K562 (cell line): ENCODE data around the gene UFC1. TPM values are rescaled to one million over a fixed set of nuclear protein-coding genes. Genes with fewer than 3 reads are reported as not detected.
A peak's percentile ranks its signal among the peaks of the same experiment; 100 is the strongest.

Source experiments
- BCLAF1 ChIP-seq, 2 experiments: fragments of 450-650 bp in 1 of 2; IDR thresholded peaks; 2 replicates each; pipeline ENCODE4 v1.6.1; 2011 to 2017; ENCODE audit warnings: low read depth in 2 of 2, antibody characterized with exemption in 1 of 2, borderline replicate concordance in 1 of 2, low read length in 1 of 2, mild to moderate bottlenecking in 1 of 2, mixed read lengths in 1 of 2; ENCODE audit not compliant: control insufficient read depth in 1 of 2
- BRF1 ChIP-seq: IDR thresholded peaks from 3 replicates; pipeline ENCODE4 v1.6.1; 2011; ENCODE audit warnings: borderline replicate concordance, mild to moderate bottlenecking; ENCODE audit not compliant: insufficient read length; ENCODE audit errors: extremely low read depth
- CBFA2T2 ChIP-seq: fragments of 450-650 bp; conservative IDR thresholded peaks from 2 replicates; pipeline ENCODE4 v1.6.1; 2017; ENCODE audit warnings: mild to moderate bottlenecking
- CHD4 ChIP-seq: fragments of 200-600 bp; sonication (generic); IDR thresholded peaks from 3 replicates; pipeline ENCODE4 v1.6.1; 2012; ENCODE audit warnings: low read depth, mild to moderate bottlenecking, mixed read lengths, low read length, inconsistent platforms; ENCODE audit not compliant: insufficient read depth, insufficient replicate concordance, poor library complexity, severe bottlenecking
- ETV5 ChIP-seq: sonication (generic); formaldehyde crosslinking; IDR thresholded peaks from 2 replicates; pipeline ENCODE4 v1.4.0; 2020; ENCODE audit warnings: low read depth, mild to moderate bottlenecking, missing genetic modification reagents
- FOXA3 ChIP-seq, 2 experiments: fragments of 450-650 bp in 1 of 2; sonication (generic) in 1 of 2; formaldehyde crosslinking; IDR thresholded peaks in 1 of 2; conservative IDR thresholded peaks in 1 of 2; 2 replicates each; pipeline versions ENCODE4 v1.4.0 to v1.8.0; 2020 to 2022; ENCODE audit warnings: mild to moderate bottlenecking in 2 of 2, missing genetic modification reagents in 1 of 2
- LARP7 ChIP-seq: fragments of 450-650 bp; IDR thresholded peaks from 2 replicates; pipeline ENCODE4 v1.6.1; 2016
- MXD1 ChIP-seq: fragments of 250-450 bp; sonication (Bioruptor Pico); IDR thresholded peaks from 2 replicates; pipeline ENCODE4 v1.8.0; 2021; ENCODE audit warnings: borderline replicate concordance, mild to moderate bottlenecking, moderate library complexity; ENCODE audit not compliant: poor library complexity, severe bottlenecking
- NEUROD1 ChIP-seq: fragments of 150-350 bp; IDR thresholded peaks from 2 replicates; pipeline ENCODE4 v1.6.1; 2014; ENCODE audit warnings: borderline replicate concordance, low read length, low read depth; ENCODE audit not compliant: partially characterized antibody
- NFYB ChIP-seq: IDR thresholded peaks from 2 replicates; pipeline ENCODE4 v1.6.1; 2011; ENCODE audit warnings: mild to moderate bottlenecking, moderate library complexity; ENCODE audit not compliant: insufficient read length; ENCODE audit errors: extremely low read depth
- RFX5 ChIP-seq: IDR thresholded peaks from 2 replicates; pipeline ENCODE4 v1.6.1; 2011; ENCODE audit warnings: low read depth, mild to moderate bottlenecking, improper control_type of control experiment, low read length
- SFPQ ChIP-seq: fragments of 200-400 bp; formaldehyde crosslinking; IDR thresholded peaks from 2 replicates; pipeline ENCODE4 v1.6.1; 2017; ENCODE audit warnings: mild to moderate bottlenecking, low read depth, low read length, moderate library complexity
- SMARCB1 ChIP-seq: IDR thresholded peaks from 2 replicates; pipeline ENCODE4 v1.6.1; 2011; ENCODE audit warnings: improper control_type of control experiment, low read depth; ENCODE audit not compliant: insufficient read length
- SMARCC2 ChIP-seq: fragments of 450-650 bp; IDR thresholded peaks from 2 replicates; pipeline ENCODE4 v1.6.1; 2017; ENCODE audit warnings: antibody characterized with exemption, moderate library complexity, mild to moderate bottlenecking, low read depth
- TFE3 ChIP-seq: fragments of 450-650 bp; formaldehyde crosslinking; IDR thresholded peaks from 2 replicates; pipeline ENCODE4 v1.4.0; 2020; ENCODE audit warnings: mild to moderate bottlenecking, mixed read lengths
- ZNF395 ChIP-seq: fragments of 200-800 bp; sonication (Bioruptor generic); IDR thresholded peaks from 2 replicates; pipeline ENCODE4 v1.6.1; 2017; ENCODE audit warnings: missing genetic modification characterization, missing compliant biosample characterization
- polyA plus RNA-seq, 8 experiments: library from polyadenylated mRNA; depleted of rRNA in 4 of 8; stranded (reverse) in 5 of 8; unstranded in 3 of 8; fragments of >200 nt; fragmentation: Nextera tagmentation in 2 of 8; fragmentation: Illumina TruSeq in 1 of 8; extraction: Ambion mirVana in 2 of 8; extraction: Trizol in 1 of 8; gene quantifications; 2 replicates each; pipeline versions ENCODE4 v1.2.1 to v1.2.3, GENCODE V29; 2011 to 2014; ENCODE audit warnings: inconsistent platforms in 1 of 8, missing spikeins in 1 of 8
- total RNA-seq, 7 experiments: library from RNA; depleted of rRNA in 6 of 7; stranded (reverse); fragments of >200 nt in 6 of 7; fragmentation: Illumina TruSeq in 2 of 7; extraction: Trizol in 2 of 7; gene quantifications; 2 replicates each; pipeline versions ENCODE4 v1.2.1 to v1.2.3, GENCODE V29; 2011 to 2021; ENCODE audit warnings: low replicate concordance in 1 of 7

The UFC1 gene
- total and polyA plus RNA-seq, 9 of the 15 experiments (the other 6 are each of a cell fraction or from before 2014, with no cell fraction given), result 92.8 to 220 (median 161) TPM

GRCh38 chr1:161119092-161119903, 34.5 kb upstream of the UFC1 start (continued):
- TF ChIP-seq CBFA2T2 (no peak), SMARCC2 (no peak), NFYB (no peak), FOXA3 (CRISPR knock-in tag; conservative IDR thresholded peaks at IDR 0.05 in 1 of 2, IDR thresholded peaks at IDR 0.05 in 1 of 2) (no peak), ZNF395 (CRISPR knock-in tag) (no peak), SMARCB1 (no peak), MXD1 (no peak), RFX5 (no peak), BCLAF1 (IDR thresholded peaks at IDR 0.05; ENCODE audit: borderline replicate concordance in 1 of 2, control insufficient read depth in 1 of 2, low read depth in 2 of 2, low read length in 1 of 2) (no peak), TFE3 (CRISPR knock-in tag) (no peak), BRF1 (no peak), CHD4 (no peak), LARP7 (no peak), ETV5 (no peak), NEUROD1 (peak; percentile 20), SFPQ (no peak)
